HG03571 (cell line): Measurements from ENCODE around the gene MYLK4.

Experiments used
- ATAC-seq: cut with Tn5 transposase; IDR thresholded peaks from one replicate; pipeline ENCODE4 v1.9.1; 2021; ENCODE audit not compliant: unreplicated experiment

Gene MYLK4

GRCh38 chr6:2708456-2708855 lies 42.3 kb downstream of the MYLK4 start:
- ATAC-seq: no peak

GRCh38 chr6:2706558-2706957 lies 44.2 kb downstream of the MYLK4 start:
- ATAC-seq: no peak

GRCh38 chr6:2705256-2705655 lies 45.5 kb downstream of the MYLK4 start:
- ATAC-seq: no peak

- ATAC-seq: no peak
Observed at GRCh38 chr6:2697291-2697690, 53.4 kb downstream of the MYLK4 start.

- ATAC-seq: no peak
Observed at GRCh38 chr6:2695454-2696095, 55.1 kb downstream of the MYLK4 start.

GRCh38 chr6:2693231-2693630 lies 57.5 kb downstream of the MYLK4 start:
- ATAC-seq: no peak

- no peak for ATAC-seq
Observed at GRCh38 chr6:2688401-2689064, 62.2 kb downstream of the MYLK4 start.

GRCh38 chr6:2687456-2687855 lies 63.3 kb downstream of the MYLK4 start:
- ATAC-seq: no peak

GRCh38 chr6:2686515-2686914 lies 64.2 kb downstream of the MYLK4 start:
- no peak for ATAC-seq

- ATAC-seq: no peak
Observed at GRCh38 chr6:2684766-2685754, 65.7 kb downstream of the MYLK4 start.

GRCh38 chr6:2684103-2684749 lies 66.5 kb downstream of the MYLK4 start:
- ATAC-seq: no peak

- ATAC-seq: no peak
Observed at GRCh38 chr6:2680264-2680922, 70.3 kb downstream of the MYLK4 start.

GRCh38 chr6:2677080-2677593 lies 73.6 kb downstream of the MYLK4 start:
- no peak for ATAC-seq

GRCh38 chr6:2676048-2676447 lies 74.7 kb downstream of the MYLK4 start:
- no peak for ATAC-seq

- no peak for ATAC-seq
Observed at GRCh38 chr6:2674857-2675256, 75.9 kb downstream of the MYLK4 start.

- no peak for ATAC-seq
Observed at GRCh38 chr6:2669067-2669700, 81.5 kb downstream of the MYLK4 start.

- ATAC-seq: no peak
Observed at GRCh38 chr6:2667617-2668016, 83.1 kb downstream of the MYLK4 start.

GRCh38 chr6:2666906-2667575 lies 83.7 kb downstream of the MYLK4 start:
- no peak for ATAC-seq
